B cell (primary cell): ENCODE measurements around the gene ARHGEF39. TPM values are rescaled to one million over a fixed set of nuclear protein-coding genes. Genes with fewer than 3 reads are reported as not detected.

Experiments used
- ATAC-seq: fragments of 200-7000 bp; cut with Tn5 transposase; one replicate; pipeline ENCODE4 v1.10.0; 2021; ENCODE audit warnings: low read depth, mild to moderate bottlenecking, moderate number of reproducible peaks, moderate library complexity
- CTCF ChIA-PET: fragments of 350-600 bp; sonication (Branson Sonifier 250); formaldehyde crosslinking; loops from one replicate; lab custom pipeline; 2021; ENCODE audit warnings: antibody characterized with exemption, inconsistent platforms; lab: Charles Lee
- POLR2A ChIA-PET: fragments of 350-600 bp; sonication (Branson Sonifier 250); formaldehyde crosslinking; loops from one replicate; lab custom pipeline; 2021; ENCODE audit warnings: antibody characterized with exemption; lab: Charles Lee
- DNase-seq: peaks from one replicate; pipeline ENCODE4 v3.0.0; 2013
- H2AFZ ChIP-seq: 2 replicates; pipeline ENCODE4 v1.6.1; 2012; ENCODE audit warnings: mild to moderate bottlenecking, low read depth, low read length; ENCODE audit not compliant: insufficient read depth, poor library complexity, severe bottlenecking
- H3K27ac ChIP-seq, 2 donors: 1 replicate in 1 of 2; 2 replicates in 1 of 2; pipeline ENCODE4 v1.5.1; 2012 to 2013; ENCODE audit warnings: low read length in 2 of 2, mild to moderate bottlenecking in 2 of 2, moderate library complexity in 1 of 2
- H3K27me3 ChIP-seq, 4 experiments: fragments of 200-600 bp in 1 of 4; sonication (generic) in 1 of 4; replicated peaks in 1 of 4; 1 replicate in 2 of 4; 2 replicates in 2 of 4; pipeline versions ENCODE4 v1.6.1 to v1.7.0; 2013 to 2016; ENCODE audit warnings: low read length in 3 of 4, mild to moderate bottlenecking in 2 of 4, mixed read lengths in 1 of 4, moderate library complexity in 1 of 4; ENCODE audit not compliant: insufficient read depth in 4 of 4, control insufficient read depth in 3 of 4; ENCODE audit errors: control extremely low read depth in 1 of 4
- H3K36me3 ChIP-seq, 2 experiments: replicated peaks in 1 of 2; 1 replicate in 1 of 2; 2 replicates in 1 of 2; pipeline versions ENCODE4 v1.6.1 to v1.7.1; 2013; ENCODE audit warnings: low read length in 1 of 2; ENCODE audit not compliant: insufficient read depth in 2 of 2, control insufficient read depth in 1 of 2; ENCODE audit errors: control extremely low read depth in 1 of 2, extremely low read depth in 1 of 2
- H3K4me1 ChIP-seq, 2 donors: fragments of 200-600 bp in 1 of 2; sonication (generic) in 1 of 2; 1 replicate in 1 of 2; 2 replicates in 1 of 2; pipeline versions ENCODE4 v1.5.1 to v1.6.1; 2013 to 2017; ENCODE audit warnings: low read length in 2 of 2; ENCODE audit not compliant: control insufficient read depth in 2 of 2, insufficient read depth in 2 of 2
- H3K4me2 ChIP-seq: replicated peaks from 2 replicates; pipeline ENCODE3; 2012; ENCODE audit warnings: mild to moderate bottlenecking, low read depth, low read length; ENCODE audit not compliant: poor library complexity, severe bottlenecking
- H3K4me3 ChIP-seq, 5 experiments: fragments of 200-600 bp in 1 of 5; sonication (generic) in 1 of 5; 1 replicate in 3 of 5; 2 replicates in 2 of 5; pipeline versions ENCODE4 v1.5.1 to v1.7.0; 2011 to 2016; ENCODE audit warnings: low read length in 4 of 5, mild to moderate bottlenecking in 4 of 5, low read depth in 2 of 5, control low read depth in 1 of 5, moderate library complexity in 1 of 5; ENCODE audit not compliant: insufficient read depth in 1 of 5; ENCODE audit errors: control extremely low read depth in 1 of 5, extremely low read depth in 1 of 5
- H3K79me2 ChIP-seq: fragments of 200-600 bp; sonication (generic); one replicate; pipeline ENCODE4 v1.6.0; 2016; ENCODE audit warnings: low read length; ENCODE audit not compliant: control insufficient read depth, insufficient read depth
- H3K9ac ChIP-seq: fragments of 200-600 bp; sonication (generic); 2 replicates; pipeline ENCODE4 v1.6.1; 2017; ENCODE audit warnings: mild to moderate bottlenecking, low read length, moderate library complexity
- H3K9me3 ChIP-seq, 3 donors: one replicate each; pipeline versions ENCODE4 v1.6.1 to v1.7.1; 2013; ENCODE audit warnings: low read length in 2 of 3; ENCODE audit not compliant: control insufficient read depth in 2 of 3, insufficient read depth in 1 of 3; ENCODE audit errors: control extremely low read depth in 1 of 3
- H4K20me1 ChIP-seq: 2 replicates; pipeline ENCODE4 v1.6.0; 2012; ENCODE audit warnings: mild to moderate bottlenecking, low read length; ENCODE audit not compliant: insufficient read depth, control insufficient read depth, poor library complexity, severe bottlenecking
- H3K27ac Mint-ChIP-seq: one replicate; pipeline ENCODE4 v1.8.0; 2021; ENCODE audit warnings: mixed read lengths
- H3K27me3 Mint-ChIP-seq: one replicate; pipeline ENCODE4 v1.8.0; 2021; ENCODE audit warnings: mixed read lengths
- H3K4me1 Mint-ChIP-seq: one replicate; pipeline ENCODE4 v1.8.0; 2021; ENCODE audit warnings: mixed read lengths
- H3K4me3 Mint-ChIP-seq: one replicate; pipeline ENCODE4 v1.8.0; 2021; ENCODE audit warnings: mixed read lengths
- H3K9me3 Mint-ChIP-seq: one replicate; pipeline ENCODE4 v1.8.0; 2022; ENCODE audit warnings: mixed read lengths; ENCODE audit not compliant: insufficient read depth
- EZH2 ChIP-seq: IDR thresholded peaks from 2 replicates; pipeline ENCODE4 v1.6.1; 2012; ENCODE audit warnings: borderline replicate concordance, low read depth, mild to moderate bottlenecking, moderate library complexity, low read length; ENCODE audit not compliant: insufficient read depth, poor library complexity, severe bottlenecking
- WGBS: methylation state at CpG from one replicate; pipeline ENCODE4 v1.1.5; 2013; ENCODE audit warnings: missing lambda C conversion rate; ENCODE audit not compliant: insufficient coverage; 5-methylcytosine and 5-hydroxymethylcytosine counted together
- intact Hi-C: fragments of 100-400 bp; cut with micrococcal nuclease; formaldehyde crosslinking; loops from one replicate; pipeline ENCODE4 v1.10.0; 2022
- polyA plus RNA-seq: library from polyadenylated mRNA; depleted of rRNA; stranded (reverse); fragments of >200 nt; gene quantifications from 2 replicates; pipeline ENCODE4 v1.2.3, GENCODE V29; 2012
- total RNA-seq, 2 donors: library from RNA; stranded (reverse); fragments of 120-200 nt in 1 of 2; gene quantifications; 1 replicate in 1 of 2; 2 replicates in 1 of 2; pipeline versions ENCODE4 v1.2.3 to v1.2.4, GENCODE V29; 2013 to 2022
- TF ChIP-seq, protein P1 (sequence below): fragments of 200-600 bp; IDR thresholded peaks from one replicate; pipeline ENCODE4 v1.8.0; 2022; ENCODE audit warnings: antibody characterized with exemption, mild to moderate bottlenecking

ARHGEF39 gene
- total and polyA plus RNA-seq, 2 donors (not counting 1 experiment from before 2014, with no cell fraction given) = 0.40 to 0.62 TPM

DNA sequence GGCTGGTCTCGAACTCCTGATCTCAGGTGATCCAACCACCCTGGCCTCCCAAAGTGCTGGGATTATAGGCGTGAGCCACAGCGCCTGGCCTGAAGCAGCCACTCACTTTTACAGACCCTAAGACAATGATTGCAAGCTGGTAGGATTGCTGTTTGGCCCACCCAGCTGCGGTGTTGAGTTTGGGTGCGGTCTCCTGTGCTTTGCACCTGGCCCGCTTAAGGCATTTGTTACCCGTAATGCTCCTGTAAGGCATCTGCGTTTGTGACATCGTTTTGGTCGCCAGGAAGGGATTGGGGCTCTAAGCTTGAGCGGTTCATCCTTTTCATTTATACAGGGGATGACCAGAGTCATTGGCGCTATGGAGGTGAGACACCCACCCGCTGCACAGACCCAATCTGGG, 10.2 kb upstream of the ARHGEF39 start:
- CTCF ChIA-PET = interaction anchor here (0.7 to 2.3 kb wide), 11 partner anchors 10 to 548 kb away, joined by 3 to 10 read pairs (median 4); partner anchors contain the start of genes ARHGEF39 and RMRP
- H3K9ac ChIP-seq = peak overlapping the region; percentile 61
- H3K27ac ChIP-seq = no peak overlapping the region
- H3K27me3 Mint-ChIP-seq = peaks cover 9% of the 10 kb centered on the region
- H3K79me2 ChIP-seq = no peaks in the 10 kb centered on the region
- H3K36me3 ChIP-seq = no peaks in the 10 kb centered on the region
- no peaks in the 10 kb centered on the region for H4K20me1 ChIP-seq
- no peak for DNase-seq
- H3K9me3 ChIP-seq = peaks cover 0 to 4% (median 0%) of the 10 kb centered on the region in 3 donors
- H3K4me1 ChIP-seq = peaks cover 15 to 22% of the 10 kb centered on the region in 2 donors
- peak overlapping the region; percentile 92 for H3K4me2 ChIP-seq
- no peak for TF ChIP-seq EZH2
- TF ChIP-seq, protein P1, sequence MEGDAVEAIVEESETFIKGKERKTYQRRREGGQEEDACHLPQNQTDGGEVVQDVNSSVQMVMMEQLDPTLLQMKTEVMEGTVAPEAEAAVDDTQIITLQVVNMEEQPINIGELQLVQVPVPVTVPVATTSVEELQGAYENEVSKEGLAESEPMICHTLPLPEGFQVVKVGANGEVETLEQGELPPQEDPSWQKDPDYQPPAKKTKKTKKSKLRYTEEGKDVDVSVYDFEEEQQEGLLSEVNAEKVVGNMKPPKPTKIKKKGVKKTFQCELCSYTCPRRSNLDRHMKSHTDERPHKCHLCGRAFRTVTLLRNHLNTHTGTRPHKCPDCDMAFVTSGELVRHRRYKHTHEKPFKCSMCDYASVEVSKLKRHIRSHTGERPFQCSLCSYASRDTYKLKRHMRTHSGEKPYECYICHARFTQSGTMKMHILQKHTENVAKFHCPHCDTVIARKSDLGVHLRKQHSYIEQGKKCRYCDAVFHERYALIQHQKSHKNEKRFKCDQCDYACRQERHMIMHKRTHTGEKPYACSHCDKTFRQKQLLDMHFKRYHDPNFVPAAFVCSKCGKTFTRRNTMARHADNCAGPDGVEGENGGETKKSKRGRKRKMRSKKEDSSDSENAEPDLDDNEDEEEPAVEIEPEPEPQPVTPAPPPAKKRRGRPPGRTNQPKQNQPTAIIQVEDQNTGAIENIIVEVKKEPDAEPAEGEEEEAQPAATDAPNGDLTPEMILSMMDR = no peak
- peak overlapping the region; percentile 87 for H3K4me3 Mint-ChIP-seq
- POLR2A ChIA-PET = no interaction called here
- H3K4me1 Mint-ChIP-seq = peaks cover 23% of the 10 kb centered on the region
- no peak for ATAC-seq
- H3K4me3 ChIP-seq = peak overlapping the region in 4 of 5 experiments; percentile 47 to 60 (median 52)
- H3K27ac Mint-ChIP-seq = no peak overlapping the region
- H3K9me3 Mint-ChIP-seq = no peaks in the 10 kb centered on the region
- peak overlapping the region; percentile 81 for H2AFZ ChIP-seq
- WGBS = 50% methylated on average over 12 of the region's 13 CpGs
- peaks cover 0 to 14% (median 3%) of the 10 kb centered on the region in 4 experiments for H3K27me3 ChIP-seq
- intact Hi-C loops = no loop called here

DNA sequence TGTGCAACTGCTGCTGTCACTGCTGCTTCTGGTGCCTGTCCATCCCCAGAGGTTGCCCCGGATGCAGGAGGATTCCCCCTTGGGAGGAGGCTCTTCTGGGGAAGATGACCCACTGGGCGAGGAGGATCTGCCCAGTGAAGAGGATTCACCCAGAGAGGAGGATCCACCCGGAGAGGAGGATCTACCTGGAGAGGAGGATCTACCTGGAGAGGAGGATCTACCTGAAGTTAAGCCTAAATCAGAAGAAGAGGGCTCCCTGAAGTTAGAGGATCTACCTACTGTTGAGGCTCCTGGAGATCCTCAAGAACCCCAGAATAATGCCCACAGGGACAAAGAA, 9.0 kb upstream of the ARHGEF39 start:
- TF ChIP-seq, protein P1 = no peak
- TF ChIP-seq EZH2 = no peak
- no peaks in the 10 kb centered on the region for H4K20me1 ChIP-seq
- H3K27me3 Mint-ChIP-seq = peaks cover 9% of the 10 kb centered on the region
- H3K27ac Mint-ChIP-seq = no peak overlapping the region
- H3K4me3 ChIP-seq = no peak overlapping the region
- H3K27me3 ChIP-seq = peaks cover 0 to 14% (median 3%) of the 10 kb centered on the region in 4 experiments
- H3K4me1 ChIP-seq = peaks cover 10 to 16% of the 10 kb centered on the region in 2 donors
- no peak overlapping the region for H3K4me2 ChIP-seq
- no peak overlapping the region for H3K9ac ChIP-seq
- H2AFZ ChIP-seq = no peak overlapping the region
- H3K9me3 ChIP-seq = peaks cover 0 to 4% (median 0%) of the 10 kb centered on the region in 3 donors
- H3K4me3 Mint-ChIP-seq = no peak overlapping the region
- no peaks in the 10 kb centered on the region for H3K9me3 Mint-ChIP-seq
- no peak overlapping the region for H3K27ac ChIP-seq
- ChIA-PET CTCF (interaction anchor here (1.3 to 2.3 kb wide), 5 partner anchors 8 to 23 kb away, joined by 3 to 10 read pairs (median 4); partner anchors contain the start of genes ARHGEF39, CCDC107 and RMRP), POLR2A (no interaction called here)
- H3K4me1 Mint-ChIP-seq = peaks cover 17% of the 10 kb centered on the region
- ATAC-seq = no peak
- no peak for DNase-seq
- 91% methylated on average over 3 of the region's 3 CpGs for WGBS
- H3K79me2 ChIP-seq = no peaks in the 10 kb centered on the region
- no peaks in the 10 kb centered on the region for H3K36me3 ChIP-seq
- intact Hi-C loops = no loop called here
